Amniotic stem cell (primary cell): ENCODE measurements around the gene LONRF2.
"Not testable (repeated sequence)": the region's sequence is repeated elsewhere in the genome, so short reads cannot be mapped to it uniquely, and the experiment has no call there.

Experiments
- DNase-seq: peaks from one replicate; lab custom pipeline; 2025; lab: John Stamatoyannopoulos, UW

Gene LONRF2

GRCh38 chr2:100321866-100322820 is at the start of gene LONRF2:
Gene LONRF2, minus strand, starts transcription at chr2:100322501. Its CDS starts 408 bp downstream, at chr2:100322093.
- DNase-seq = no peak

GRCh38 chr2:100367163-100367562 is 44.9 kb upstream of the LONRF2 start:
- DNase-seq = no peak

DNA sequence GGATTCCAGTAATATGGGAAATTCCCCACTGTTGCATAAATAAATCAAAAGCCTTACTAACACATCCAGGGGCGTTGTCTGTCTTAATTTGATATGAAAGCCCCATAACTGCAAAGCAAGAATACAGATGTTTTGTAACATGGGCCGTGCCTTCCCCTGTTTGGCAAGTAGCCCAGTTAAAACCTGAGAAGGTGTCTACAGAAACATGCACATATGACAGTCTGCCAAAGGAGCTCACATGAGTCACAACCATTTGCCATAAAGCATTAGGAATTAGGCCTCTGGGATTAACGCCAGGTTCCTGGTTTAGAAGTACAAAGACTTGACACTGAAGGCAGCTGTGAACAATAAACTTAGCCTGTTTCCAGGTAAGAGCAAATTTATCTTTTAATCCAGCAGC is 43.1 kb upstream of the LONRF2 start:
- no peak for DNase-seq

GRCh38 chr2:100362269-100362668 is 40.0 kb upstream of the LONRF2 start:
- DNase-seq = not testable (repeated sequence)

DNA sequence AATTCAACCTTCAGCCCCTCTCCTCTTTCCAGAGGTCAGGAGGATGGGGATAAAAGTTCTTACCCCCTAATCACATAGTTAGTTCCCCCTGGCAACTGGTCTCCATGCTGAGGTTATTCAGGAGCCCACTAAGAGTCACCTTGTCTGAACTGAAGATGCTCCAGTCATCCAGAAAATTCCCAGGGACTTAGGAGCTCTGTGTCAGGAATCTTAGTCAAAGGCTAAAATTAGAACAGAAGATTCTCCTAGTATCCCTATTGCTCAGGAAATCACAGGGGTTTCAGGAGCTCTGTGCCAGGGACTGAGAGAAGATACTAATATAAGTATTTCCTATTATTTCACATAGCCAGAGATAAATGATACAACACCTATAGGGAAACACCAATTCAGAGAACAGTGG is 37.3 kb upstream of the LONRF2 start:
- DNase-seq = no peak

GRCh38 chr2:100358554-100358953 is 36.3 kb upstream of the LONRF2 start:
- DNase-seq = no peak

DNA sequence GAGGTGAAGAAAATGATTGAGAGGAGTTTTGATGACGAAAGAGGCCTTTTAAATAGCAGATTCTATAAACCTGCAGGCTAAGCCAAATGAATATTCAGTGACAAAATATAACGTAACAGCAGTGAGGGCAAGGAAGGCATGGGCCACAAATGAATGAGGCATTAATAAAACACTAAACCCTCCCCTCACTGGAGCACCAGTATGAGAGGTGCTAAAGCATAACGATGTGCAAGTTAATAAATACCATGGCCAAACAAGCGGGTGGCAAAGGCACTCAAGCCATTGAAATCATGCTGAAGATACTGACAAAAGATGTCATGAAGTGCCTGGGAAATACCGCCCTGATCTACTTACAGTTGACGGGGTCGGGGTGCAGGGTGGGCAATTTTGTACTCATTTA is 30.2 kb upstream of the LONRF2 start:
- no peak for DNase-seq

DNA sequence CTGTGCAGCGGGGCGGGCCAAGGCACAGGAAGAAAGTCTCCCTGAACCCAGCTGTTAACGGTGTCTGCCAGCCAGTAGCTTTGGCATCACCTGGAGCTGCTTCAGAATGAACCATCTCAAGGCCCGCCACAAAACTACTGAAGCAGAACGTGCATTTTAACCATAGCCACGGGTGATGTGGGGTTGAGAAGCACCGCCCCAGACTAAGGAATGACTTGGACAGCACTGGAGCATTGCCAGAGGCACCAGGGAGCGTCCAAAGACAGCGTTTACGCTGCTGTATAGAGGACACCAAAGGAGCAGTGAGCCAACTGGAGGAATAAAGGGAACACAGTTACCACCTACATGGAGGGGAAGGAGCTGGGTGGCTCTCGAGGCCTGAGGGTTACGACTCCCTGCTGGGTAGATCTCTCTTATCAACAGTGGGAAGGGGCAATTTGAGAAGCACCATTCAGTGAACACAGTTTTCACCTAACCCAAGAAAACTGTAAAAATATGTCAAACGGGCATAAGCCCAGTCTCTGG is 28.4 kb upstream of the LONRF2 start:
- DNase-seq = no peak

DNA sequence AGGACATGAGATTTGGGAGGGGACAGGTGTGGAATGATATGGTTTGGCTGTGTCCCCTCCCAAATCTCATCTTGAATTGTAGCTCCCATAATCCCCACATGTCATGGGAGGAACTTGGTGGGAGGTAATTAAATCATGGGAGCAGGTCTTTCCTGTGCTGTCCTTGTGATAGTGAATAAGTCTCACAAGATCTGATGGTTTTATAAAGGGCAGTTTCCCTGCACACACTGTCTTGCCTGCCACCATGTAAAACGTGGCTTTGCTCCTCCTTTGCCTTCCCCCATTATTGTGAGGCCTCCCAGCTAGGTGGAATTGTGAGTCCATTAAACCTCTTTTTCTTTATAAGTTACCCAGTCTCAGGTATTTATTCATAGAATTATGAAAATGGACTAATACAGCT is 22.8 kb upstream of the LONRF2 start:
- not testable (repeated sequence) for DNase-seq

DNA sequence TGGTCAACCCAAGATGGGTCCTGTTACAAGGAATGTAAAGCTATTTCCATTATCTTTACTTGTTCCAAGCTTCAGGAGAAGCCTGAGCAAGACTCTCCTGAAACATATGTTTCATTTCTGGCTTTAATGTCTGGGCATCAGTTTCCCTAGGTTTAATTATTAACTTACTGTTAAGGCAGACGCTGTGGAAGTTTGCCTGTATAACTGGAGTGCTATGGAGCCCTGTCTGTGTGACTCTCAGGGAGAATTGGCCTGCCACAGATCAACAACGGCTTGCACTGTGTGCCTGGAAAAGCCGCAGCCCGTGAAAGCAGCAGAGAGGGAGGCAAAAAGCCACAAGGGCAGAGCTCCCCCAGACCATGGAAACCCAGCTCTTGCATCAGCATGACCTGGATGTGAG is 22.1 kb upstream of the LONRF2 start:
- no peak for DNase-seq

DNA sequence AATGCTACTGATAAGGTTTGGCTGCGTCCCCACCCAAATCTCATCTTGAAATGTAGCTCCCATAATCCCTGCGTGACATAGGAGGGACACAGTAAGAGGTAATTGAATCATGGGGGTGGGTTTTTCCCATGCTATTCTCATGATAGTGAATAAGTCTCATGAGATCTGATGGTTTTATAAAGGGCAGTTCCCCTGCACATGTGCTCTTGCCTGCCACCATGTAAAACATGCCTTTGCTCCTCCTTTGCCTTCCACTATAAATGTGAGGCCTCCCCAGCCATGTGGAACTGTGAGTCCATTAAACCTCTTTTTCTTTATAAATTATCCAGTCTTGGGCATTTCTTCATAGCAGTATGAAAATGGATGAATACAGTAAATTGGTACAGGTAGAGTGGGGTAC is 20.2 kb upstream of the LONRF2 start:
- not testable (repeated sequence) for DNase-seq

DNA sequence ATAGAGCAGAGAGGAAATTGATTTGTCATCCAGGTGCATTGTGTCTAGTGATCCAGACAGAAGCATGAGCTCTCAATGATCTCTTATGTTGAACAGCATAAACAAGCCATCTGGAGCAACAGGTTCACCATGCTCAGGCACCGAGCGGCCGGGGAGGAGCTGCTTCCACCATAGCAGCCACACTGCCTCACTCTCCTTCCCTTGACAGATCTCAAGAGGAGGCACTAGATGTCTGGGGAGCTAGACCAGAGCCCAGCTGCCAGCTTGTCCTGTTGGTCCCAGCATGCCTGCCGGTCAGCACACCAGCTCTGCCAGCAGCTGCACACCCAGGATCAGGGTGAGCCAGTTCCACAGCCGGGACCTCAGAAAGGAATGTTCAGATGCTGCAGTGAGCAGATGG is 17.5 kb upstream of the LONRF2 start:
- DNase-seq = no peak

DNA sequence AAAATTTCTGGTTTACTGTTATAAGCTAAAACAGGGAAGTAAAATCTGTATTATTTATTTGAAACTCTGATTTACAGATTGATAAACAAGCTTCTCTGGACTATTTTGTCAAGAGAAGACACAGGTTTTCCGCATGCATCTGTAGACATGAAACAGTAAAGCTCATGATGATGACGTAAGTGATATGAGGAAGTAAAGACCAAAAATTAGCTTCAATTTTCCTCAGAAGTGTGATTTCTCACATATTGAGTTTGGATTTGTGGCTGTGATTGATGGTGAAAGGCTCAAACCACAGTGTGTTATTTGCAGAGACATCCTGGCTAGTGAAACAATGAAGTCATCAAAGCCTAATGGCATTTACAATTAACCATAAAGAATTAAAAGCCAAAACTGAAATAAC is 12.6 kb upstream of the LONRF2 start:
- DNase-seq = no peak

DNA sequence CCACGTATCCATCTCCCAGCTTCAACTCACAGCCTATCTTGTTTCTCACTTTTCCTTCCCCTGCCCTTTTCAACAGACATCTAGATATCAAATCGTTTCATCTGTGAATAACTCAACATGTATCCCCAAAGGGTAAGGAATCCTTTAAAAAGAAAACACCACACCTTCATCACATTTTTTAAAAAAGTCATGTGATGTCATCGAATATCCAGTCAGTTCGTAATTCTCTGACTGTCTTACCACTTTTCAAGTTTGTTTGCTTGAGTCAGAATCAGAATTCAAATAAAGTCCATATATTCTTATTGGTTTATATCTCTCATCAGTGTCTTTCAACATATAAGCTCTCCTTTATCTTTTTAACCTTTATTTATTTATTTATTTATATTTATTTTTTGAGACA is 5.4 kb upstream of the LONRF2 start:
- DNase-seq = no peak

DNA sequence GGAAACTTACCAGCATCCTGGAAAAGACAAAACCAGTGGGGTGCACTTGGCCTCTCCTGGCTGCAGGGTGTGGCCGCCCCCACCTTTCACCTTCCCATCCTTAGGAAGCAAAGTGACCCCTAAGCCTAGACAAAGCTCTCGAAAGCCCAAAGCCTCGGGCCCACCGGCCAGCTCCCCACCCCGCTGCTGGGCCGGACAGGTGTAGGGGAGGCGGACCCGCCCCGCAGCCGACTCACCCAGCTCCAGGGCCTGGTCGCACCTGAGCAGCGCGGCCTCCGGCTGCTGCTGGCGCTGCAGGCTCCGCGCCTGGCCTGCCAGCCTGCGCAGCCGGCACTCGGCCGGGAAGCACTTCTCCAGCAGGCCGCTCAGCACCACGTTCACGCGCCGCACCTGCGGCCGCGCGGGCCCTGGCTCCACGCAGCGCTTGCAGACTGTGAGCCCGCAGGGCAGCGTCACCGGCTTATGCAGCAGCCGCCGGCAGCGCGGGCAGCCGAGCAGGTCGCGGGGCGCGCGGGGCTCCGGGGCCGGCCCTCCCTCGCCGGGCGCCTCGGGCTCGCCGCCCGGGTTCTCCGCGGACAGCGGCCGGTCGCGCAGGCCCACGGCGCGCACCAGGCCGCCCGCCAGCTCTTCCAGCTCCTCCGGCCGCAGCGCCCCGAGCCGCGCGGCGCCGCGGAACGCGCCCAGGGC is 979 bp downstream of the LONRF2 start:
- DNase-seq = no peak

DNA sequence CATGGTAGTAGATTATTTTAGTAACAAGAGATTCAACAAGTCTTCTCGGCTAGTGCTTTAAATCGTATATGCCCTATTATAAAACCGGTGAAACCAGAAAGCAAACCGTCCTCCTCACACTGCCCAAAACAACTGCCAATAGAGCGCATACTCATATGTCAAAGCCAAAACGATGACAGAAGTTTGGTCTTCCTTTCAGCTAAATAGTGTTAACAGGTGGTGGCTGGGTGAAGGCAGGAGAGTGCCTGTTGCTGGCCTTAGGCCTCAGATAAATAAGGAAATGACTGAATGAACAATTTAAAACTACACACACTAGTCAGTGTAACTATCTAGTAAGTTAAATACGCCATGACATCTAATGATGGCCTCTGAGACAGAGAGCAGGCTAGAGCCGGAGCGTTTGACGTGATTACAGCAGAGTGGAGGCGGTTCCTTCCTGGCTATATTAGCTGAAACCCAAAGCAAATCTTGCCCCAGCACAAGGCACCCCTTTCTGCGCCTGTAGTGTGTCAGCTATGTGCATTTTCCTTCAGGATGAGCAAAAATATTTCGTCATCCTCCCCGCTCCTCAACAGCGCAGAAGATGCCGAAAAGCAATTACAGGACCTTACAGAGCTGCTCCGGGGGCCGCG is 1.6 kb downstream of the LONRF2 start:
- no peak for DNase-seq

GRCh38 chr2:100317634-100318033 is 4.7 kb downstream of the LONRF2 start:
- no peak for DNase-seq

DNA sequence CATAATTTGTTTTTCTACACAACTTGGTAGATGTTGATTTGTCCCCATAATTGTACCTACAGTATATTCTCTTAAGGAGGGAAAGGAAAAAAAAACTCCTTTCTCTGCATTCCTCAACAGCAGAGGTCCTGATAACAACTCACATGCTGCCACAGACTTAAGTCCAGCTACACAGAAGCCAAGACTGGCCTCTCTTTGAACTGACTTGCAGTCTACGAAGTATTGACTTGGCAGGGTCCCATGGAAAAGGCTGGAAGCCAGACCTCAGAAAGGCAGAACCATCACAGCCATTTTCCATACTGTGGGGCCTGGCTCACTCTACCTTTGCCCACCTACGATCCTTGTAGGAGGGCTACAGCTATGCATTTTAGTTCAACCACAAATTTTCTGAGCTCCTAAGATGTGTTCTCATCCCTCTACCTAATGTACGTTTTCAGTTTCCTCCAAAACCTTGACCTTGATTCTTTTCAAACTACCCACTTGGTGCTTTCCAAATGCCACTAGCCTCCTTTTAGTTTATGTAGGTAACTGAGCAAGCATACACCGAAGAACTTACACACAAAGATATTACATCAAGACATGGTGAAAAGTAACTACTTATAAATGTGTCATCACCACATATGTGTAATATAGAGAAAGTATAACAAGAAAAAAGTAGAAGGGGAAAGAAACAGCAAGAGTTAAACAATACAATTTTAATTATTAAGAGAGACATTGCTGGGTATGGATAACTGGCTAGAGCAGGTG is 12.2 kb downstream of the LONRF2 start:
- DNase-seq = no peak

DNA sequence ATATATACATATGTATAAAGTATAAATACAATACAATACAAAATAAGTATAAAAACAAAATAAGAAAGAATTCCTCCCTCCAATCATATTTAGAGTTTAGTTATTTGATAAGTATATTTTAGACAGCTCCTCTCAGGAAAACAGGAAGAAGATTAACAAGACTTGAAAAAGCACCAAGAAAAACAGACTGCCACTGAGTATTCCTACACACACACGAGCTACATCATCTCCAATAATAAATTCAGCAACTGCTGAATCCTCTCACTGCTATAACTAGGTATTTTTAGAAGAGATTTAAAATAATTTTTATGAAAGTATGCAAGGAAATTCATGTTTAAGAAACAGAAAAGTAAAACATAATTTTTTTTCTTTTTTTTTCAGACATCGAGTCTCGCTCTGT is 13.0 kb downstream of the LONRF2 start:
- no peak for DNase-seq

DNA sequence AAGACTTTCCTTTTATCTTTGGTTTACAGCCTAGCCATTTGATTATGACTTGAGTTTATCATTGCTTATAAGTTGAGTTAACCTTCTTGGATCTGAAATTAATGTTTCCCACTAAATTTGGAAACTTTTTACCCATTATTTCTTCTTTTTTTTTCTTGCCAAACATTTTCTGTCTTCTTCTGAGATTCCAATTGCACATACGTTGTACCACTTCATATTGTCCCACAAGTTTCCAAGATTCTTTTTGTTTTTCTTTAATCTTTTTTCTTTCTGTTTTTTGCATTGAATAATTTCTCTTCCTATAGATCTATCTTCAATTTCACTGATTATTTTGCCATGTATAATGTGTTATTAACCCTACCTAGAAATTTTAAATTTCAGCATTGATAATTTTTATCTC is 18.6 kb downstream of the LONRF2 start:
- no peak for DNase-seq

- DNase-seq = no peak
Observed at GRCh38 chr2:100302585-100302892, 19.8 kb downstream of the LONRF2 start.
